ENCODE results near the gene ZNF474. TPM values are rescaled to one million over a fixed set of nuclear protein-coding genes. Genes with fewer than 3 reads are reported as not detected.

The ZNF474 gene
- total RNA-seq, 1 donor from 2014 or later = 0.43 TPM

DNA sequence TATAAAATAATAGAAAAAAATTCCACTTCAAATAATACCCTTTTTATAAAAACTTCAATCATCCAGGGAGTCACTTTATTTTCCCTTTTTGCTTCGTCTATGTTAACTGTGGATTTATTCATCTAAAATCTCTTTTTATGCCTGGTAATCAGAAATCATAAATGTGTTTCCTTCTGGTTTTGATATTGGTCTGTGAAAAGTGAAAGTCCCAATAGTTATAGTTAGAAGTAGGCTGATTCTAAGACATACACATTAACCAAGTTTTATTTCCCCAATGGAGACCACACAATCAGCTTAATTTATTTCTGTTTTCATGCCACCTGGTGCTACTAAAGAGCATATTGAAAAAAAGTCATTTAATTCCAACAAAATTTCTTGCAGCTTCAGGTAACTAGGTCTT lies 45.7 kb downstream of the ZNF474 start:
- Mint-ChIP-seq H3K4me1 (ENCODE audit: low read depth) (no peaks in the 10 kb centered on the region), H3K27me3 (no peaks in the 10 kb centered on the region), H3K36me3 (ENCODE audit: insufficient read depth) (no peaks in the 10 kb centered on the region), H3K27ac (no peak overlapping the region), H3K9me3 (ENCODE audit: low read depth) (peaks cover 5% of the 10 kb centered on the region), H3K4me3 (ENCODE audit: low read depth) (no peak overlapping the region)
- TF ChIP-seq, protein P1, sequence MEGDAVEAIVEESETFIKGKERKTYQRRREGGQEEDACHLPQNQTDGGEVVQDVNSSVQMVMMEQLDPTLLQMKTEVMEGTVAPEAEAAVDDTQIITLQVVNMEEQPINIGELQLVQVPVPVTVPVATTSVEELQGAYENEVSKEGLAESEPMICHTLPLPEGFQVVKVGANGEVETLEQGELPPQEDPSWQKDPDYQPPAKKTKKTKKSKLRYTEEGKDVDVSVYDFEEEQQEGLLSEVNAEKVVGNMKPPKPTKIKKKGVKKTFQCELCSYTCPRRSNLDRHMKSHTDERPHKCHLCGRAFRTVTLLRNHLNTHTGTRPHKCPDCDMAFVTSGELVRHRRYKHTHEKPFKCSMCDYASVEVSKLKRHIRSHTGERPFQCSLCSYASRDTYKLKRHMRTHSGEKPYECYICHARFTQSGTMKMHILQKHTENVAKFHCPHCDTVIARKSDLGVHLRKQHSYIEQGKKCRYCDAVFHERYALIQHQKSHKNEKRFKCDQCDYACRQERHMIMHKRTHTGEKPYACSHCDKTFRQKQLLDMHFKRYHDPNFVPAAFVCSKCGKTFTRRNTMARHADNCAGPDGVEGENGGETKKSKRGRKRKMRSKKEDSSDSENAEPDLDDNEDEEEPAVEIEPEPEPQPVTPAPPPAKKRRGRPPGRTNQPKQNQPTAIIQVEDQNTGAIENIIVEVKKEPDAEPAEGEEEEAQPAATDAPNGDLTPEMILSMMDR (IDR thresholded peaks at IDR 0.05; ENCODE audit: unreplicated experiment) = no peak
- no peak for DNase-seq (ENCODE audit: low spot score, unreplicated experiment)

GRCh38 chr5:122175852-122176251 lies 46.5 kb downstream of the ZNF474 start:
- H3K27me3 Mint-ChIP-seq = no peaks in the 10 kb centered on the region

GRCh38 chr5:122177161-122177560 lies 47.8 kb downstream of the ZNF474 start:
- no peak overlapping the region for H3K27ac Mint-ChIP-seq
- no peaks in the 10 kb centered on the region for H3K4me1 Mint-ChIP-seq (ENCODE audit: low read depth)
- no peak overlapping the region for H3K4me3 Mint-ChIP-seq (ENCODE audit: low read depth)
- H3K36me3 Mint-ChIP-seq (ENCODE audit: insufficient read depth) = no peaks in the 10 kb centered on the region
- H3K9me3 Mint-ChIP-seq (ENCODE audit: low read depth) = peaks cover 5% of the 10 kb centered on the region
- H3K27me3 Mint-ChIP-seq = peaks cover 4% of the 10 kb centered on the region
- no peak for DNase-seq (ENCODE audit: low spot score, unreplicated experiment)
- TF ChIP-seq, protein P1 (IDR thresholded peaks at IDR 0.05; ENCODE audit: unreplicated experiment) = no peak

More at GRCh38 chr5:122175852-122176251, 46.5 kb downstream of the ZNF474 start:
- no peak overlapping the region for H3K4me3 Mint-ChIP-seq (ENCODE audit: low read depth)
- peaks cover 5% of the 10 kb centered on the region for H3K9me3 Mint-ChIP-seq (ENCODE audit: low read depth)
- no peaks in the 10 kb centered on the region for H3K36me3 Mint-ChIP-seq (ENCODE audit: insufficient read depth)
- H3K4me1 Mint-ChIP-seq (ENCODE audit: low read depth) = no peaks in the 10 kb centered on the region
- TF ChIP-seq, protein P1 (IDR thresholded peaks at IDR 0.05; ENCODE audit: unreplicated experiment) = no peak
- DNase-seq (ENCODE audit: low spot score, unreplicated experiment) = no peak
- no peak overlapping the region for H3K27ac Mint-ChIP-seq

DNA sequence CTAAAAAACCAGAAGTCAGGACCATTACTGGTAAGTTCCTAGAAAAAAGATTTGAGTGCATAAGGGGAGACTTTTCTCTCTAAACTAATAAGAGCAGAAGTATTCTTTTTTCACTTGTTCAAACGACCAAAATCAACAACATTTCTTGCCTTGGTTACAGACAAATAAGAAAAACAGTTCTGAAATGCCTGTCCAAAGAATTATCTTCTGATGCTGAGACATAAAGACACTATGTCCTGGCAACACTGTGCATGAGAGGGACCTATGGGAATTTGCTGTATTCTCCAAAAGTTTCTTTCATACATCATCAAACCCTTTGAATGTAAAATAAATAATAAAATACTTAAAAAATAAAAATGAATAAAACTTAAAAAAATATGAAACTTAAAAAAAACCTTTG lies 50.4 kb downstream of the ZNF474 start:
- Mint-ChIP-seq H3K27ac (no peak overlapping the region), H3K36me3 (ENCODE audit: insufficient read depth) (no peaks in the 10 kb centered on the region), H3K27me3 (peaks cover 4% of the 10 kb centered on the region), H3K9me3 (ENCODE audit: low read depth) (peaks cover 5% of the 10 kb centered on the region), H3K4me1 (ENCODE audit: low read depth) (no peaks in the 10 kb centered on the region), H3K4me3 (ENCODE audit: low read depth) (no peak overlapping the region)
- TF ChIP-seq, protein P1 (IDR thresholded peaks at IDR 0.05; ENCODE audit: unreplicated experiment) = no peak
- no peak for DNase-seq (ENCODE audit: low spot score, unreplicated experiment)

DNA sequence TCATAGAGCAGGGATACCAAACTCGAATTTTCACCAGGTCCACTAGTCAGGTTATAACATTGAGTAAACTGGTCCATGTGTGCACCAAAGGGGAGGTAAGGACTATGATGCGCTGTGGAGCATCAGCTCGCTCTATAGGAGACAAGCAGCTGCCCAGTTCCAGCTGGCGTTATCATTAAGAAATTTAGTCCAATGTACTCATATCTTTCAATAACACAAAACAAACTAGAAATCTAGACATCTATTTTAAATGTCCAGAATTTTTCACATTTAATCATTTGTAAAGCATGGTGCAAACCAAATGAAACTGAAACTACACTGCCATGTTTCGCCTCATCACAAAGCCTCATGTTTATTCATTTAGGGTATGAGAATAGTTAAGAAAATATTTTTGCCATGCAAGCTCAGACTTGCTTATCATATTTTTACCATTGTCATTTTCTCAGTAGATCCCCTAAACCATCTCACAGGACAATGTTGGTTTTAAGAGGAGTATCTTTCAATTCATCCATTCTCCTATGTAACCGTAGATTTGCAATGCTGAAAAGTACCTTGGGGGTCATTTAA lies 50.9 kb downstream of the ZNF474 start:
- H3K9me3 Mint-ChIP-seq (ENCODE audit: low read depth) = peaks cover 5% of the 10 kb centered on the region
- no peaks in the 10 kb centered on the region for H3K4me1 Mint-ChIP-seq (ENCODE audit: low read depth)
- H3K36me3 Mint-ChIP-seq (ENCODE audit: insufficient read depth) = no peaks in the 10 kb centered on the region
- no peak for DNase-seq (ENCODE audit: low spot score, unreplicated experiment)
- H3K27ac Mint-ChIP-seq = no peak overlapping the region
- no peak overlapping the region for H3K4me3 Mint-ChIP-seq (ENCODE audit: low read depth)
- peaks cover 4% of the 10 kb centered on the region for H3K27me3 Mint-ChIP-seq
- TF ChIP-seq, protein P1 (IDR thresholded peaks at IDR 0.05; ENCODE audit: unreplicated experiment) = no peak
